ENCODE data around the gene PLD2. TPM values are rescaled to one million over a fixed set of nuclear protein-coding genes. Genes with fewer than 3 reads are reported as not detected.

PLD2 gene
- total RNA-seq, 1 experiment from 2014 or later: 13.0 TPM

DNA sequence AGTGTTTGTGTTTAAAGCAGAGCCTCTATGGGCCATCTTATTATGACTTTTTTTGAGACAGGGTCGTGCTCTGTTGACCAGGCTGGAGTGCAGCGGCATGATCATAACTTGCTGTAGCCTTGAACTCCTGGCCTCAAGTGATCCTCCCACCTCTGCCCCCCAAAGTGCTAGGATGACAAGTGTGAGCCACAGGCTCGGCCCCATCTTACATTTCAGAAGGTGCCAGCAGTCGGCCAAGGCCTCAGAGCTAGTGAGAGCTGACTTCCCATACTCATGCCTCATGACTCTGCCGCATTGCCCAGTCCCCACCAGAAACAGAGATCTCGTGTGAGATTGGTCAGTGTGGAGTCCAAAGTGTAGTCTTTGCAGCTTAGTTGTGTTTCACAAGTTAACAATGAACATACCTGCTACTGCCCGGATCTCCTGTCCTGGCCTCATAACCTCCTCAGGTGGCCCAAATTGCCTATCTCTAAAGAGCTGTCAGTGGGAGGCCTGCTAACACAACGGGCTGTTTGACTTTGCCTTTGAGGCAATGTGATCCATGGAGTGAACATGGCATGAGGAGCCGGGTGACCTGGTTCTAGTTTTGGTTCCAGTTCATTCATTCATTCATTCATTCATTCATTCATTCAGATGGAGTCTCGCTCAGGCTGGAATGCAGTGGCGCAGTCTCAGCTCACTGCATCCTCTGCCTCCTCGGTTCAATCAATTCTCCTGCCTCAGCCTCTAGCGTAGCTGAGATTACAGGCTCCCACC is 39.9 kb downstream of the PLD2 start:
- no peak for DNase-seq
- Mint-ChIP-seq H3K4me3 (ENCODE audit: low read depth, unreplicated experiment) (no peak overlapping the region), H3K27ac (ENCODE audit: unreplicated experiment) (no peak overlapping the region), H3K9me3 (ENCODE audit: low read depth, unreplicated experiment) (no peaks in the 10 kb centered on the region), H3K36me3 (ENCODE audit: insufficient read depth, unreplicated experiment) (peaks cover 7% of the 10 kb centered on the region), H3K27me3 (ENCODE audit: unreplicated experiment) (no peaks in the 10 kb centered on the region), H3K4me1 (ENCODE audit: low read depth, unreplicated experiment) (peaks cover 51% of the 10 kb centered on the region)
- intact Hi-C loops (cut with micrococcal nuclease; ENCODE audit: unreplicated experiment): no loop called here
- CTCF ChIA-PET: no interaction called here
- TF ChIP-seq, protein P1, sequence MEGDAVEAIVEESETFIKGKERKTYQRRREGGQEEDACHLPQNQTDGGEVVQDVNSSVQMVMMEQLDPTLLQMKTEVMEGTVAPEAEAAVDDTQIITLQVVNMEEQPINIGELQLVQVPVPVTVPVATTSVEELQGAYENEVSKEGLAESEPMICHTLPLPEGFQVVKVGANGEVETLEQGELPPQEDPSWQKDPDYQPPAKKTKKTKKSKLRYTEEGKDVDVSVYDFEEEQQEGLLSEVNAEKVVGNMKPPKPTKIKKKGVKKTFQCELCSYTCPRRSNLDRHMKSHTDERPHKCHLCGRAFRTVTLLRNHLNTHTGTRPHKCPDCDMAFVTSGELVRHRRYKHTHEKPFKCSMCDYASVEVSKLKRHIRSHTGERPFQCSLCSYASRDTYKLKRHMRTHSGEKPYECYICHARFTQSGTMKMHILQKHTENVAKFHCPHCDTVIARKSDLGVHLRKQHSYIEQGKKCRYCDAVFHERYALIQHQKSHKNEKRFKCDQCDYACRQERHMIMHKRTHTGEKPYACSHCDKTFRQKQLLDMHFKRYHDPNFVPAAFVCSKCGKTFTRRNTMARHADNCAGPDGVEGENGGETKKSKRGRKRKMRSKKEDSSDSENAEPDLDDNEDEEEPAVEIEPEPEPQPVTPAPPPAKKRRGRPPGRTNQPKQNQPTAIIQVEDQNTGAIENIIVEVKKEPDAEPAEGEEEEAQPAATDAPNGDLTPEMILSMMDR (IDR thresholded peaks at IDR 0.05; ENCODE audit: unreplicated experiment): no peak
- no TSS peak for BruUV-seq (replicated peaks)

DNA sequence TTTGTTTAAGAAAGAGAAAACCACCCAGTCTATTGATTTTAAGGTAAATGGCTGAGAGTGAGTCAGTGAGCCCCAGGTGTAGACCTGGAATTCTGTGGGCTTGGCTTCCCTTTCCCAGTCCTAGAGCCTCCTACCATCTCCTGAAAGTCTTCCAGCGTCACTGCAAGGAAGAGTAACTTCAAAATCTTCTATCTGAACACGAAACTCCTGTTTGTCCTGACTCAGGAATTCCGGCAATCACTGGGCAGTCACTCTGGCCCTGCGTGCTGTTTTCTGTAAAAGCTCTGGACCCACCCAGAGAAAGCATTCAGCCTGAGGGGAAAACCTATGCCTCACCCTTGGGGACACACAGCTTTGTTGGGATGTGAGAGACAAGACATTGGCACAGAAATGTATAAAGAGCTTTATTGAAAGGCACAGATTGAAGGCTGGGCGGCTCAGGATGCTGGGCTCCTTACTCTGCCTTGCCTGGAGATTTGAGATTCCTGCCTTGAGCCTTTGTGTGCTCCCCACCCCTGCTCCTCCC is 42.1 kb downstream of the PLD2 start:
- CTCF ChIA-PET: interaction anchor here (0.6 to 1.8 kb wide), 3 partner anchors 9 to 66 kb away, joined by 3 to 5 read pairs (median 5); no protein-coding TSS in a partner anchor
- peaks cover 60% of the 10 kb centered on the region for H3K4me1 Mint-ChIP-seq (ENCODE audit: low read depth, unreplicated experiment)
- H3K27ac Mint-ChIP-seq (ENCODE audit: unreplicated experiment): peak overlapping the region; percentile 44
- no peak overlapping the region for H3K4me3 Mint-ChIP-seq (ENCODE audit: low read depth, unreplicated experiment)
- no peaks in the 10 kb centered on the region for H3K9me3 Mint-ChIP-seq (ENCODE audit: low read depth, unreplicated experiment)
- BruUV-seq (replicated peaks): no TSS peak
- TF ChIP-seq, protein P1 (IDR thresholded peaks at IDR 0.05; ENCODE audit: unreplicated experiment): no peak
- DNase-seq: peak; percentile 38
- H3K36me3 Mint-ChIP-seq (ENCODE audit: insufficient read depth, unreplicated experiment): peaks cover 14% of the 10 kb centered on the region
- H3K27me3 Mint-ChIP-seq (ENCODE audit: unreplicated experiment): no peaks in the 10 kb centered on the region
- intact Hi-C loops (cut with micrococcal nuclease; ENCODE audit: unreplicated experiment): no loop called here

GRCh38 chr17:4850246-4850645 is 43.3 kb downstream of the PLD2 start:
- intact Hi-C loops (cut with micrococcal nuclease; ENCODE audit: unreplicated experiment): no loop called here
- no TSS peak for BruUV-seq (replicated peaks)
- peak overlapping the region; percentile 62 for H3K27ac Mint-ChIP-seq (ENCODE audit: unreplicated experiment)
- DNase-seq: no peak
- TF ChIP-seq, protein P1 (IDR thresholded peaks at IDR 0.05; ENCODE audit: unreplicated experiment): no peak
- H3K4me1 Mint-ChIP-seq (ENCODE audit: low read depth, unreplicated experiment): peaks cover 60% of the 10 kb centered on the region
- H3K27me3 Mint-ChIP-seq (ENCODE audit: unreplicated experiment): no peaks in the 10 kb centered on the region
- CTCF ChIA-PET: interaction anchor here (1.4 kb wide), 1 partner anchor 60 kb away, joined by 5 read pairs; no protein-coding TSS in a partner anchor
- peaks cover 18% of the 10 kb centered on the region for H3K36me3 Mint-ChIP-seq (ENCODE audit: insufficient read depth, unreplicated experiment)
- H3K4me3 Mint-ChIP-seq (ENCODE audit: low read depth, unreplicated experiment): peak overlapping the region; percentile 9
- no peaks in the 10 kb centered on the region for H3K9me3 Mint-ChIP-seq (ENCODE audit: low read depth, unreplicated experiment)

GRCh38 chr17:4851084-4851483 is 44.1 kb downstream of the PLD2 start:
- no peak for DNase-seq
- H3K36me3 Mint-ChIP-seq (ENCODE audit: insufficient read depth, unreplicated experiment): peaks cover 16% of the 10 kb centered on the region
- BruUV-seq (replicated peaks): no TSS peak
- H3K9me3 Mint-ChIP-seq (ENCODE audit: low read depth, unreplicated experiment): no peaks in the 10 kb centered on the region
- intact Hi-C loops (cut with micrococcal nuclease; ENCODE audit: unreplicated experiment): no loop called here
- peak overlapping the region; percentile 62 for H3K27ac Mint-ChIP-seq (ENCODE audit: unreplicated experiment)
- peaks cover 56% of the 10 kb centered on the region for H3K4me1 Mint-ChIP-seq (ENCODE audit: low read depth, unreplicated experiment)
- TF ChIP-seq, protein P1 (IDR thresholded peaks at IDR 0.05; ENCODE audit: unreplicated experiment): no peak
- no peaks in the 10 kb centered on the region for H3K27me3 Mint-ChIP-seq (ENCODE audit: unreplicated experiment)
- CTCF ChIA-PET: no interaction called here
- no peak overlapping the region for H3K4me3 Mint-ChIP-seq (ENCODE audit: low read depth, unreplicated experiment)

Data from Calu3 (cell line).